ENCODE data around the gene KLHL17. TPM values are rescaled to one million over a fixed set of nuclear protein-coding genes. Genes with fewer than 3 reads are reported as not detected.
"Not testable (repeated sequence)": the region's sequence is repeated elsewhere in the genome, so short reads cannot be mapped to it uniquely, and the experiment has no call there.

KLHL17 gene
- total and polyA plus RNA-seq, 9 of the 15 experiments (the other 6 are each of a cell fraction or from before 2014, with no cell fraction given), result 0.14 to 84.8 (median 13.0) TPM

- no peak for TF ChIP-seq ZNF311 (CRISPR knock-in tag; IDR thresholded peaks at IDR 0.05)
- TF ChIP-seq NUFIP1 (IDR thresholded peaks at IDR 0.05; ENCODE audit: partially characterized antibody), result no peak
- TF ChIP-seq, protein P1, sequence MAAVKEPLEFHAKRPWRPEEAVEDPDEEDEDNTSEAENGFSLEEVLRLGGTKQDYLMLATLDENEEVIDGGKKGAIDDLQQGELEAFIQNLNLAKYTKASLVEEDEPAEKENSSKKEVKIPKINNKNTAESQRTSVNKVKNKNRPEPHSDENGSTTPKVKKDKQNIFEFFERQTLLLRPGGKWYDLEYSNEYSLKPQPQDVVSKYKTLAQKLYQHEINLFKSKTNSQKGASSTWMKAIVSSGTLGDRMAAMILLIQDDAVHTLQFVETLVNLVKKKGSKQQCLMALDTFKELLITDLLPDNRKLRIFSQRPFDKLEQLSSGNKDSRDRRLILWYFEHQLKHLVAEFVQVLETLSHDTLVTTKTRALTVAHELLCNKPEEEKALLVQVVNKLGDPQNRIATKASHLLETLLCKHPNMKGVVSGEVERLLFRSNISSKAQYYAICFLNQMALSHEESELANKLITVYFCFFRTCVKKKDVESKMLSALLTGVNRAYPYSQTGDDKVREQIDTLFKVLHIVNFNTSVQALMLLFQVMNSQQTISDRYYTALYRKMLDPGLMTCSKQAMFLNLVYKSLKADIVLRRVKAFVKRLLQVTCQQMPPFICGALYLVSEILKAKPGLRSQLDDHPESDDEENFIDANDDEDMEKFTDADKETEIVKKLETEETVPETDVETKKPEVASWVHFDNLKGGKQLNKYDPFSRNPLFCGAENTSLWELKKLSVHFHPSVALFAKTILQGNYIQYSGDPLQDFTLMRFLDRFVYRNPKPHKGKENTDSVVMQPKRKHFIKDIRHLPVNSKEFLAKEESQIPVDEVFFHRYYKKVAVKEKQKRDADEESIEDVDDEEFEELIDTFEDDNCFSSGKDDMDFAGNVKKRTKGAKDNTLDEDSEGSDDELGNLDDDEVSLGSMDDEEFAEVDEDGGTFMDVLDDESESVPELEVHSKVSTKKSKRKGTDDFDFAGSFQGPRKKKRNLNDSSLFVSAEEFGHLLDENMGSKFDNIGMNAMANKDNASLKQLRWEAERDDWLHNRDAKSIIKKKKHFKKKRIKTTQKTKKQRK (IDR thresholded peaks at IDR 0.05; ENCODE audit: borderline replicate concordance, low read depth, low read length), result no peak
- no peak for TF ChIP-seq CEBPG (CRISPR knock-in tag; IDR thresholded peaks at IDR 0.05)
- TF ChIP-seq CEBPG (tag; conservative IDR thresholded peaks at IDR 0.05 in 1 of 2, IDR thresholded peaks at IDR 0.05 in 1 of 2), result no peak
- no peak for TF ChIP-seq MXI1 (IDR thresholded peaks at IDR 0.05; ENCODE audit: low read depth, low read length)
- no peak for TF ChIP-seq ZNF780A (CRISPR knock-in tag; IDR thresholded peaks at IDR 0.05)
Observed at GRCh38 chr1:985126-985525, 24.7 kb downstream of the KLHL17 start (continued).

DNA sequence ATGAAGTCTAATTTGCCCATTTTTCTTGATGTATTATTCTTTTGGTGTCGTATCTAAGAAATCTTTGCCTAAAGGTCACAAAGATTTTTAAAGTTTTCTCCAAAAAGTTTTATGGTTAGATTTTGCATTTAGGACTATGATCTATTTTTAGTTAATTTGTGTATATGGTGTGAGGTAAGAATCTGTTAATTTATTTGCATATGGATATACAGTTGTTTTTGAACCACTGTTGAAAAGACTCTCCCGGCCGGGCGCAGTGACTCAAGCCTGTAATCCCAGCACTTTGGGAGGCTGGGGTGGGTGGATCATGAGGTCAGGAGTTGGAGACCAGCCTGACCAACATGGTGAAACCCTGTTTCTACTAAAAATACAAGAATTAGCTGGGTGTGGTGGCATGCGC is 27.7 kb downstream of the KLHL17 start:
- CTCF ChIA-PET (ENCODE audit: low intra/inter-chr PET ratio); BruUV-seq (replicated peaks); H4K20me1 ChIP-seq (replicated peaks; ENCODE audit: control insufficient read depth, insufficient read depth, low read length); POLR2A ChIA-PET; DNase-seq (ENCODE audit: extremely low read depth in 1 of 4, low spot score in 3 of 4); H3K4me2 ChIP-seq (ENCODE audit: insufficient read depth, low read length); H3K36me3 ChIP-seq (ENCODE audit: control insufficient read depth, insufficient read depth, low read length); FAIRE-seq; H2AFZ ChIP-seq (ENCODE audit: low read depth, low read length); H3K79me2 ChIP-seq (ENCODE audit: control insufficient read depth, insufficient read depth, low read length); H3K9me3 ChIP-seq (replicated peaks; ENCODE audit: control insufficient read depth, insufficient read depth, low read depth, low read length); H3K27ac ChIP-seq (ENCODE audit: extremely low read depth, low read depth, low read length); H3K9ac ChIP-seq (ENCODE audit: insufficient read depth in 1 of 2, low read depth in 2 of 2, low read length in 2 of 2); ATAC-seq; H3K4me3 ChIP-seq; H3K9me1 ChIP-seq (ENCODE audit: control insufficient read depth, insufficient read depth, low read length): not testable (repeated sequence)
- peak; percentile 78 for TF ChIP-seq MEF2D (tag; conservative IDR thresholded peaks at IDR 0.05; ENCODE audit: low read depth)
- peak; percentile 85; the same call in 1 of the 2 replicates for TF ChIP-seq MEF2A (IDR thresholded peaks at IDR 0.05; ENCODE audit: control insufficient read depth, low read depth, low read length)
- TF ChIP-seq EGR1 (conservative IDR thresholded peaks at IDR 0.05), result 0 out of 2 replicates have a peak, but pooled peaks have one; percentile 11
- H3K27me3 ChIP-seq (ENCODE audit: control insufficient read depth in 2 of 2, insufficient read depth in 2 of 2, low read length in 2 of 2), result peaks cover 19 to 20% of the 10 kb centered on the region in 2 experiments; a peak in 4 of 5 replicates
- intact Hi-C loops (cut with micrococcal nuclease) (loop anchor here (10.0 kb wide), 1 partner anchor 307 kb away; no protein-coding TSS in a partner anchor), in situ Hi-C loops (cut with MboI) (loop anchor here (10.0 kb wide), 1 partner anchor 77 kb away; no protein-coding TSS in a partner anchor)
- peaks cover 0 to 11% of the 10 kb centered on the region in 2 experiments; a peak in 2 of 5 replicates for H3K4me1 ChIP-seq (replicated peaks in 1 of 2; ENCODE audit: control insufficient read depth in 2 of 2, insufficient read depth in 2 of 2, low read length in 2 of 2)
- 17% methylated on average over 5 of the region's 5 CpGs for WGBS (ENCODE audit: insufficient coverage, low coverage, missing lambda C conversion rate)

- H3K9me1 ChIP-seq (ENCODE audit: control insufficient read depth, insufficient read depth, low read length); DNase-seq (ENCODE audit: extremely low read depth in 1 of 4, low spot score in 3 of 4); H4K20me1 ChIP-seq (replicated peaks; ENCODE audit: control insufficient read depth, insufficient read depth, low read length); FAIRE-seq; H3K36me3 ChIP-seq (ENCODE audit: control insufficient read depth, insufficient read depth, low read length); ATAC-seq; H3K79me2 ChIP-seq (ENCODE audit: control insufficient read depth, insufficient read depth, low read length); H3K9me3 ChIP-seq (replicated peaks; ENCODE audit: control insufficient read depth, insufficient read depth, low read depth, low read length); POLR2A ChIA-PET; CTCF ChIA-PET (ENCODE audit: low intra/inter-chr PET ratio); H3K4me3 ChIP-seq; H3K27ac ChIP-seq (ENCODE audit: extremely low read depth, low read depth, low read length); H3K4me2 ChIP-seq (ENCODE audit: insufficient read depth, low read length); BruUV-seq (replicated peaks); in situ Hi-C loops (cut with MboI); intact Hi-C loops (cut with micrococcal nuclease); H3K9ac ChIP-seq (ENCODE audit: insufficient read depth in 1 of 2, low read depth in 2 of 2, low read length in 2 of 2); H2AFZ ChIP-seq (ENCODE audit: low read depth, low read length): not testable (repeated sequence)
- WGBS (ENCODE audit: insufficient coverage, low coverage, missing lambda C conversion rate), result 25% methylated on average over 6 of the region's 6 CpGs
- H3K27me3 ChIP-seq (ENCODE audit: control insufficient read depth in 2 of 2, insufficient read depth in 2 of 2, low read length in 2 of 2), result peaks cover 11 to 18% of the 10 kb centered on the region in 2 experiments; a peak in 4 of 5 replicates
- peaks cover 0 to 14% of the 10 kb centered on the region in 2 experiments; a peak in 2 of 5 replicates for H3K4me1 ChIP-seq (replicated peaks in 1 of 2; ENCODE audit: control insufficient read depth in 2 of 2, insufficient read depth in 2 of 2, low read length in 2 of 2)
Observed at GRCh38 chr1:991275-991674, 30.9 kb downstream of the KLHL17 start.
